ENCODE measurements around the gene ZBTB7C.

Gene ZBTB7C

GRCh38 chr18:48028081-48028480 lies 381.1 kb downstream of the ZBTB7C start:
- DNase-seq: no peak

- no peak for DNase-seq
These were observed 381.7 kb downstream of the ZBTB7C start for GRCh38 chr18:48027401-48027963.

GRCh38 chr18:48026216-48026615 lies 383.0 kb downstream of the ZBTB7C start:
- no peak for DNase-seq

GRCh38 chr18:48024881-48025660 lies 384.1 kb downstream of the ZBTB7C start:
- no peak for DNase-seq

- no peak for DNase-seq
These were observed 385.1 kb downstream of the ZBTB7C start for GRCh38 chr18:48024009-48024512.

GRCh38 chr18:48023334-48024008 lies 385.7 kb downstream of the ZBTB7C start:
- peak; percentile 73 for DNase-seq

GRCh38 chr18:48022531-48023329 lies 386.5 kb downstream of the ZBTB7C start:
- DNase-seq: peak; percentile 65

- DNase-seq: no peak
These were observed 387.2 kb downstream of the ZBTB7C start for GRCh38 chr18:48022021-48022420.

- DNase-seq: no peak
These were observed 387.8 kb downstream of the ZBTB7C start for GRCh38 chr18:48021273-48021914.

- no peak for DNase-seq
These were observed 388.6 kb downstream of the ZBTB7C start for GRCh38 chr18:48020337-48021250.

- DNase-seq: peak; percentile 21
These were observed 389.4 kb downstream of the ZBTB7C start for GRCh38 chr18:48019557-48020325.

GRCh38 chr18:48018851-48019250 lies 390.3 kb downstream of the ZBTB7C start:
- DNase-seq: no peak

- no peak for DNase-seq
These were observed 391.5 kb downstream of the ZBTB7C start for GRCh38 chr18:48017635-48018034.

GRCh38 chr18:48013162-48013561 lies 396.0 kb downstream of the ZBTB7C start:
- no peak for DNase-seq

GRCh38 chr18:48011926-48012465 lies 397.2 kb downstream of the ZBTB7C start:
- DNase-seq: no peak

GRCh38 chr18:48010264-48010663 lies 398.9 kb downstream of the ZBTB7C start:
- no peak for DNase-seq

GRCh38 chr18:48009116-48009745 lies 400.0 kb downstream of the ZBTB7C start:
- DNase-seq: no peak

GRCh38 chr18:48007955-48008701 lies 401.1 kb downstream of the ZBTB7C start:
- peak; percentile 30 for DNase-seq

GRCh38 chr18:48007381-48007780 lies 401.8 kb downstream of the ZBTB7C start:
- no peak for DNase-seq
